NCI-H526 treated with DMSO at 0.1 percent for 48 hours (cell line): Measurements from ENCODE around the gene RASSF5.

Experiments
- DNase-seq: peaks from one replicate; lab custom pipeline; 2025; lab: John Stamatoyannopoulos, UW

RASSF5 gene

GRCh38 chr1:206635978-206636345, 128.6 kb downstream of the RASSF5 start:
- no peak for DNase-seq

DNA sequence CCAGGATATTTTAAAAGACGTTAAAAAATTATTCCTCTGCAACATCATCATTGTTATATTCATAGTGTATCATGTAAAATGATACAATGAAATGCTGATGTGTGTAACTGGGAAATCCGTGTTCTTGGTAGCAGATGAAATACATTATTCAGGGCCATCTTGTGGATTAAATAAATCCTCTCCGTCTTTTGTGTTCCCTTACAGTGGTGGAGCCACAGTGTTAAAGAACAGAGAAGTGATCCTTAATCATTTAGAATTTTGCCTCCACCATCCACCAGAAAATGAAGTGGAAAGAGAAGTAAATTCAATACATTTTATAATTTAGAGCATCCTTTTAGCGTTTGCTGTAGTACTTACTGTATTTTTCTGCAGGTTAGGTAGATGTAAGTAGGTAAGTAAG, 129.3 kb downstream of the RASSF5 start:
- no peak for DNase-seq

GRCh38 chr1:206637605-206638004, 130.3 kb downstream of the RASSF5 start:
- DNase-seq: no peak
